Coronary artery (tissue), 2 donors: Measurements from ENCODE around the gene PJA1.

Experiments
- DNase-seq: peaks from one replicate; pipeline ENCODE4 v3.0.0-alpha.2; 2017; ENCODE audit warnings: low spot score
- H3K27ac ChIP-seq, 2 donors: fragments of 200-600 bp; sonication (generic); one replicate each; pipeline ENCODE4 v1.5.1; 2016 to 2019
- H3K4me3 ChIP-seq: fragments of 200-600 bp; sonication (generic); 2 replicates; pipeline ENCODE4 v1.5.1; 2016; ENCODE audit warnings: mild to moderate bottlenecking, moderate library complexity
- TF ChIP-seq, protein P1 (sequence below): fragments of 200-600 bp; sonication (generic); IDR thresholded peaks from one replicate; pipeline ENCODE4 v1.5.1; 2019; ENCODE audit warnings: antibody characterized with exemption

The PJA1 gene

DNA sequence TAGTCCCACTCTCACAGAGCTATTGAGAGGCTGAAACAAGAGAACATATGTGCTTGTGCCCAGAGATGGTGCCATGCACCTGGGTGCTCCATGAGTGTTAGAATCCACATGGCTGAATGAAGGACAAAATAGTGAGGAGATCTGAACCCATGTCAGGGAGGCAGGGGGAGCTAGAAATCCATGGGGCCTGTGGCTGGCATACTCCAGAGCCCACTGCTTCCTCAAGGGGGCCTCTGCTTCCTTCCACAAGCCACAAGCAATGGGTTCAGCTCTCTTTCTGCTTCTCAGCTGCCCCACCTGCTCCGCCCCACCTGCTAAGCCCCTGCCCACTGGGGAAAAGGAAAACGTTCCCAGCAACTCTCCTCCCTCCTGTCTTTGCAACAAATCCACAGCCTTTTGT is 46.1 kb downstream of the PJA1 start:
- H3K27ac ChIP-seq, result no peak overlapping the region
- H3K4me3 ChIP-seq, result no peak overlapping the region
- DNase-seq, result no peak
- TF ChIP-seq, protein P1, sequence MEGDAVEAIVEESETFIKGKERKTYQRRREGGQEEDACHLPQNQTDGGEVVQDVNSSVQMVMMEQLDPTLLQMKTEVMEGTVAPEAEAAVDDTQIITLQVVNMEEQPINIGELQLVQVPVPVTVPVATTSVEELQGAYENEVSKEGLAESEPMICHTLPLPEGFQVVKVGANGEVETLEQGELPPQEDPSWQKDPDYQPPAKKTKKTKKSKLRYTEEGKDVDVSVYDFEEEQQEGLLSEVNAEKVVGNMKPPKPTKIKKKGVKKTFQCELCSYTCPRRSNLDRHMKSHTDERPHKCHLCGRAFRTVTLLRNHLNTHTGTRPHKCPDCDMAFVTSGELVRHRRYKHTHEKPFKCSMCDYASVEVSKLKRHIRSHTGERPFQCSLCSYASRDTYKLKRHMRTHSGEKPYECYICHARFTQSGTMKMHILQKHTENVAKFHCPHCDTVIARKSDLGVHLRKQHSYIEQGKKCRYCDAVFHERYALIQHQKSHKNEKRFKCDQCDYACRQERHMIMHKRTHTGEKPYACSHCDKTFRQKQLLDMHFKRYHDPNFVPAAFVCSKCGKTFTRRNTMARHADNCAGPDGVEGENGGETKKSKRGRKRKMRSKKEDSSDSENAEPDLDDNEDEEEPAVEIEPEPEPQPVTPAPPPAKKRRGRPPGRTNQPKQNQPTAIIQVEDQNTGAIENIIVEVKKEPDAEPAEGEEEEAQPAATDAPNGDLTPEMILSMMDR, result no peak

GRCh38 chrX:69117876-69118526 is 47.3 kb downstream of the PJA1 start:
- no peak overlapping the region for H3K4me3 ChIP-seq
- no peak for DNase-seq
- H3K27ac ChIP-seq, result no peak overlapping the region
- TF ChIP-seq, protein P1, result no peak

DNA sequence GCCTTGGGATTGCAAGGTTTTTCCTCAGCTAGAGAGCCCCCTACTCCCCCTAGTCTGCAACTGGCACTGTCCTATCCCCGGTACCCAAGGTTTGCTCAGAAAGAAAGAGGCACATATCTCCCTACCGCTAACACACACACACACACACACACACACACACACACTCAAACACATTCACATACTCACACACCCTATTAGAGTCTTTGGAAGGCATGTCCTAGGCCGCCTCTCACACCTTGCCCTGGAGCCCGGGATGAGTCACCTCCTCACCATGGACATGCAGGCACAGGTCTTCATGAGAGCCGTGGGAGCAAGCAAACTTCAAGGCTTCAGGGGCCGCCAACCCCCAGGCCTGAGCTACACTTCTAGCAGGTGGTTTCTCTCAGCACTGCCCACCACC is 49.2 kb downstream of the PJA1 start:
- TF ChIP-seq, protein P1, result no peak
- H3K4me3 ChIP-seq, result no peak overlapping the region
- DNase-seq, result no peak
- H3K27ac ChIP-seq, result no peak overlapping the region

DNA sequence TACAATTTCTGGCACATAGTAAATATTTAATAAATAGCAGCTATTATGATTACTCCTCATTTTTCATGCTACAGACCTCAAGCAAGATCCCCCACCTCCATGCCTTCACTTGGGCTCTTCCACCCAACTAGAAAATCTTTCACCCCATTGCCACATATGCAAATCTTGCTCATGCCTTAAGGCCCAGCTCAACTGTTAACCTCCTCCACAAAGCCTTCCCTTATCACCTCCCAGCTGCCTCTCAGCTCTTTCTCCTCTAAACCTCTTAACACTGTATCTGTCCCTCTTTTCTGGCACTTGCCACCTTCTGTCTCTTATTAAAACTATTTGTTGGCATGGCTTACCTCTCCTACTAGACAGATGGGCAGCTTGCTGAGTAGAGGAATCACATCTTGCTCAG is 51.5 kb downstream of the PJA1 start:
- DNase-seq, result no peak
- Histone ChIP-seq H3K27ac (no peak overlapping the region), H3K4me3 (no peak overlapping the region)
- TF ChIP-seq, protein P1, result no peak
